Measurements from ENCODE around the gene LGALS13. TPM values are rescaled to one million over a fixed set of nuclear protein-coding genes. Genes with fewer than 3 reads are reported as not detected.

LGALS13 gene
- total and polyA plus RNA-seq, 2 of the 8 experiments (the other 6 are each of a cell fraction or from before 2014, with no cell fraction given) = not detected

DNA sequence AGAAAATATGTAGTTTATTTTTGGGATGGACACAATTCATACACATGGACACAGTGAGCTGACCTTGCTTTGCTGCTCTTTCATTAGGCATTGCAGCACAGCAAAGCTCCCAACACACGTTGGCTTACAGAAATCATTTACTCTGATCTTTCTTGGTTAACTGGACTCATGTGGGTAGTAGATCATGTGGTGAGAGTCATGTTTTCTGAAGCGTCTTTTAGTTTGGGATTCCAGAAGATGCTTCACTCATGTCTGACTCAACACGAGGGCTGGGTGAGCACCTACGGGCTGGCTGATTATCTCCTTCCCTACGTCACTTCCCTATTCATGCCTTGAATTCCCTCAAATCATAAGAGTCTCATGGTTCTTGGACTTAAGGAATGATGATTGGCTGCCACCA is 41.3 kb downstream of the LGALS13 start:
- CTCF ChIA-PET (ENCODE audit: partially characterized antibody) = no interaction called here
- H4K91ac ChIP-seq (replicated peaks; ENCODE audit: insufficient read length, low read length) = no peak overlapping the region
- TF ChIP-seq RNF2 (IDR thresholded peaks at IDR 0.05; ENCODE audit: borderline replicate concordance, low read depth, low read length, missing control alignments, poor library complexity, severe bottlenecking) = no peak
- no peak for TF ChIP-seq CHD1 (IDR thresholded peaks at IDR 0.05; ENCODE audit: low read depth, low read length)
- TF ChIP-seq MAFK (IDR thresholded peaks at IDR 0.05; ENCODE audit: low read depth, low read length) = no peak
- no peak for TF ChIP-seq SIN3A (conservative IDR thresholded peaks at IDR 0.05 in 1 of 2, IDR thresholded peaks at IDR 0.05 in 1 of 2; ENCODE audit: low read depth in 1 of 2, low read length in 2 of 2)
- TF ChIP-seq, protein P1, sequence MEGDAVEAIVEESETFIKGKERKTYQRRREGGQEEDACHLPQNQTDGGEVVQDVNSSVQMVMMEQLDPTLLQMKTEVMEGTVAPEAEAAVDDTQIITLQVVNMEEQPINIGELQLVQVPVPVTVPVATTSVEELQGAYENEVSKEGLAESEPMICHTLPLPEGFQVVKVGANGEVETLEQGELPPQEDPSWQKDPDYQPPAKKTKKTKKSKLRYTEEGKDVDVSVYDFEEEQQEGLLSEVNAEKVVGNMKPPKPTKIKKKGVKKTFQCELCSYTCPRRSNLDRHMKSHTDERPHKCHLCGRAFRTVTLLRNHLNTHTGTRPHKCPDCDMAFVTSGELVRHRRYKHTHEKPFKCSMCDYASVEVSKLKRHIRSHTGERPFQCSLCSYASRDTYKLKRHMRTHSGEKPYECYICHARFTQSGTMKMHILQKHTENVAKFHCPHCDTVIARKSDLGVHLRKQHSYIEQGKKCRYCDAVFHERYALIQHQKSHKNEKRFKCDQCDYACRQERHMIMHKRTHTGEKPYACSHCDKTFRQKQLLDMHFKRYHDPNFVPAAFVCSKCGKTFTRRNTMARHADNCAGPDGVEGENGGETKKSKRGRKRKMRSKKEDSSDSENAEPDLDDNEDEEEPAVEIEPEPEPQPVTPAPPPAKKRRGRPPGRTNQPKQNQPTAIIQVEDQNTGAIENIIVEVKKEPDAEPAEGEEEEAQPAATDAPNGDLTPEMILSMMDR (IDR thresholded peaks at IDR 0.05; ENCODE audit: control extremely low read depth in 1 of 3, insufficient read depth in 1 of 3, low read depth in 1 of 3, low read length in 3 of 3) = no peak

More for the DNA sequence above, 41.3 kb downstream of the LGALS13 start:
- H4K20me1 ChIP-seq (replicated peaks in 1 of 2; ENCODE audit: control insufficient read depth in 1 of 2, insufficient read depth in 2 of 2, low read length in 2 of 2) = no peaks in the 10 kb centered on the region
- no peak overlapping the region for H4K8ac ChIP-seq (ENCODE audit: extremely low read depth, insufficient read depth, low read length)
- no peak overlapping the region for H3K4ac ChIP-seq (replicated peaks; ENCODE audit: insufficient read length, low read depth, low read length)
- H3K18ac ChIP-seq (ENCODE audit: extremely low read depth, low read length) = no peak overlapping the region
- no peak overlapping the region for H3K14ac ChIP-seq (ENCODE audit: insufficient read length)
- 78% methylated on average over 5 of the region's 5 CpGs; no CpG with 5 or more reads in 1 of the 2 experiments for WGBS, 2 experiments (ENCODE audit: extremely low coverage in 1 of 2, insufficient coverage in 1 of 2, insufficient read length in 1 of 2, insufficient replicate concordance in 2 of 2, low coverage in 1 of 2, low lambda C conversion rate in 2 of 2, missing lambda C conversion rate in 1 of 2)
- H3K23ac ChIP-seq (ENCODE audit: insufficient read length) = no peak overlapping the region
- no peaks in the 10 kb centered on the region for H3K23me2 ChIP-seq (ENCODE audit: low read depth, low read length)
- no peaks in the 10 kb centered on the region for H3K9me3 ChIP-seq (ENCODE audit: insufficient read depth in 2 of 2, low read depth in 1 of 2, low read length in 1 of 2)
- FAIRE-seq = no peak
- no peaks in the 10 kb centered on the region for H3K27me3 ChIP-seq (replicated peaks in 1 of 4; ENCODE audit: control insufficient read depth in 3 of 4, extremely low read depth in 1 of 4, insufficient read depth in 3 of 4, low read length in 3 of 4)
- no peak overlapping the region for H2BK5ac ChIP-seq (ENCODE audit: low read depth, low read length)
- no peak overlapping the region for H2BK15ac ChIP-seq (ENCODE audit: low read length)
- DNase-seq (ENCODE audit: low read depth in 1 of 2, low spot score in 2 of 2) = no peak
- H2BK20ac ChIP-seq (ENCODE audit: low read length) = no peak overlapping the region
- H3K79me1 ChIP-seq (ENCODE audit: low read depth, low read length) = no peaks in the 10 kb centered on the region
- H3K56ac ChIP-seq (replicated peaks; ENCODE audit: insufficient read length, low read depth, low read length) = no peak overlapping the region
- no peaks in the 10 kb centered on the region for H3K36me3 ChIP-seq (ENCODE audit: control insufficient read depth in 2 of 4, insufficient read depth in 4 of 4, low read length in 3 of 4)
- H3K9ac ChIP-seq (replicated peaks in 1 of 4; ENCODE audit: extremely low read depth in 1 of 4, low read depth in 3 of 4, low read length in 3 of 4) = no peak overlapping the region
- H2BK120ac ChIP-seq (replicated peaks; ENCODE audit: low read depth, low read length) = no peak overlapping the region
- no peak overlapping the region for H2AFZ ChIP-seq (ENCODE audit: low read length)
- no peak overlapping the region for H3K4me3 ChIP-seq (ENCODE audit: extremely low read depth in 1 of 4, insufficient read depth in 2 of 4, low read depth in 3 of 4, low read length in 4 of 4)
- H3K27ac ChIP-seq (ENCODE audit: low read depth, low read length) = no peak overlapping the region
- POLR2A ChIA-PET (ENCODE audit: partially characterized antibody) = no interaction called here
- no peak overlapping the region for H3K4me2 ChIP-seq (ENCODE audit: insufficient read depth in 1 of 2, low read depth in 2 of 2, low read length in 2 of 2)
- no peaks in the 10 kb centered on the region for H3K79me2 ChIP-seq (ENCODE audit: control insufficient read depth in 1 of 2, insufficient read depth in 2 of 2, low read length in 2 of 2)
- H2AK5ac ChIP-seq (ENCODE audit: low read depth, low read length) = no peak overlapping the region
- no peaks in the 10 kb centered on the region for H3K4me1 ChIP-seq (replicated peaks in 1 of 4; ENCODE audit: control insufficient read depth in 3 of 4, insufficient read depth in 4 of 4, low read length in 3 of 4)
- H2BK12ac ChIP-seq (ENCODE audit: low read depth, low read length) = no peak overlapping the region
- no peak overlapping the region for H4K5ac ChIP-seq (ENCODE audit: insufficient read length, low read depth, low read length)

Measured in H1 (cell line).